ENCODE data around the gene SLC7A9. TPM values are rescaled to one million over a fixed set of nuclear protein-coding genes. Genes with fewer than 3 reads are reported as not detected.

SLC7A9 gene
- total and polyA plus RNA-seq, 2 of the 13 experiments (the other 11 are each of a cell fraction or from before 2014, with no cell fraction given), result 4.7 to 8.3 TPM

GRCh38 chr19:32873247-32873959 lies 3.8 kb upstream of the SLC7A9 start:
- H2AFZ ChIP-seq (ENCODE audit: low read length), result no peak overlapping the region
- no peaks in the 10 kb centered on the region for H3K36me3 ChIP-seq (replicated peaks in 1 of 2; ENCODE audit: control insufficient read depth in 1 of 2, insufficient read depth in 2 of 2, low read length in 2 of 2)
- no peak overlapping the region for H3K4me3 ChIP-seq (replicated peaks in 1 of 3; ENCODE audit: insufficient read depth in 1 of 3, low read depth in 2 of 3, low read length in 3 of 3)
- ChIA-PET CTCF (ENCODE audit: low intra/inter-chr PET ratio, low total read pairs) (no interaction called here), POLR2A (no interaction called here)
- H3K4me1 ChIP-seq (ENCODE audit: insufficient read depth, low read length), result peaks cover 23% of the 10 kb centered on the region
- in situ Hi-C loops (cut with HindIII; ENCODE audit: extremely low pct_ligation_motif_present, low pct_unique_long_range_greater_than_20kb), result no loop called here
- H3K79me2 ChIP-seq (ENCODE audit: insufficient read depth, low read length), result no peaks in the 10 kb centered on the region
- FAIRE-seq (no peak), ATAC-seq (no peak), DNase-seq (ENCODE audit: low spot score) (no peak)
- no peak overlapping the region for H3K9ac ChIP-seq (ENCODE audit: insufficient read depth, low read depth, low read length)
- no peaks in the 10 kb centered on the region for H4K20me1 ChIP-seq (ENCODE audit: insufficient read depth, low read length)
- TF ChIP-seq MNT (IDR thresholded peaks at IDR 0.05) (no peak), GTF3A (CRISPR knock-in tag; conservative IDR thresholded peaks at IDR 0.05) (no peak), SRY (CRISPR knock-in tag; IDR thresholded peaks at IDR 0.05) (no peak), DMTF1 (CRISPR knock-in tag; IDR thresholded peaks at IDR 0.05) (no peak), MAFK (conservative IDR thresholded peaks at IDR 0.05 in 1 of 2, IDR thresholded peaks at IDR 0.05 in 1 of 2; ENCODE audit: low read length in 2 of 2) (no peak), ZFAT (CRISPR knock-in tag; conservative IDR thresholded peaks at IDR 0.05) (no peak), RXRB (CRISPR knock-in tag; IDR thresholded peaks at IDR 0.05; ENCODE audit: borderline replicate concordance) (no peak), ZBTB21 (CRISPR knock-in tag; IDR thresholded peaks at IDR 0.05) (no peak), STAT5B (CRISPR knock-in tag; IDR thresholded peaks at IDR 0.05) (no peak), NFYB (CRISPR knock-in tag; IDR thresholded peaks at IDR 0.05) (no peak), ZNF883 (CRISPR knock-in tag; IDR thresholded peaks at IDR 0.05; ENCODE audit: not compliant biosample characterization) (no peak), ZNF160 (CRISPR knock-in tag; IDR thresholded peaks at IDR 0.05) (no peak), ZMYM4 (CRISPR knock-in tag; IDR thresholded peaks at IDR 0.05) (no peak), SAP130 (CRISPR knock-in tag; IDR thresholded peaks at IDR 0.05; ENCODE audit: low read depth) (no peak), YY1 (IDR thresholded peaks at IDR 0.05; ENCODE audit: insufficient read depth, insufficient replicate concordance, low read depth, low read length) (no peak), ZNF451 (CRISPR knock-in tag; IDR thresholded peaks at IDR 0.05) (no peak)
- WGBS (ENCODE audit: low lambda C conversion rate), result 74% methylated on average over 18 of the region's 18 CpGs
- BruUV-seq (replicated peaks), result no TSS peak
- intact Hi-C loops (cut with micrococcal nuclease; ENCODE audit: unreplicated experiment), result no loop called here
- no peak overlapping the region for H3K27ac ChIP-seq (ENCODE audit: extremely low read length, insufficient read depth, low read length)
- no peaks in the 10 kb centered on the region for H3K9me3 ChIP-seq (ENCODE audit: low read length)
- H3K27me3 ChIP-seq (ENCODE audit: control insufficient read depth in 1 of 2, insufficient read depth in 2 of 2, low read length in 2 of 2), result no peaks in the 10 kb centered on the region
- H3K4me2 ChIP-seq (ENCODE audit: low read depth, low read length), result no peak overlapping the region
